Measurements from ENCODE around the gene PHF21A.

PHF21A gene

GRCh38 chr11:46075928-46076327, 45.3 kb downstream of the PHF21A start:
- no peak for DNase-seq (ENCODE audit: low read depth in 3 of 3)

DNA sequence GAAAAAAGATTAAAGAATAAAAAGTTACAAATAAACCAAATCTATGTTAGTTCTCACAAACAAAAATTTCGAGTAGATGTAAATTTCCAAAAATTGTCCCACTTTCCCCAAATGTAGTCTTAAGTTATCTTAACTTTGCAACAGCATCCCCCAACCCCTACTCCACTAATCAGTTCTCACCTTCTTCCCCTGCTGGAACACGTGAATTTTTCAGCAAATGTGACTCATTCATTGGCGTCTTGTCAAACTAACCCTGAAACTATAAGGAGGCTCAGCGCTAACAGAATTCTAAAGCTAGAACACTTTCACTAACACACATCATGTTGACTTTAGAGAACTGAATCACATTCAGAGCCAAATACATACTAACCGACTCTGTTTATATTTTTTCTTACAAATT, 46.1 kb downstream of the PHF21A start:
- DNase-seq (ENCODE audit: low read depth in 3 of 3) = no peak

- no peak for DNase-seq (ENCODE audit: low read depth in 3 of 3)
These were observed 47.6 kb downstream of the PHF21A start for GRCh38 chr11:46073632-46074031.

DNA sequence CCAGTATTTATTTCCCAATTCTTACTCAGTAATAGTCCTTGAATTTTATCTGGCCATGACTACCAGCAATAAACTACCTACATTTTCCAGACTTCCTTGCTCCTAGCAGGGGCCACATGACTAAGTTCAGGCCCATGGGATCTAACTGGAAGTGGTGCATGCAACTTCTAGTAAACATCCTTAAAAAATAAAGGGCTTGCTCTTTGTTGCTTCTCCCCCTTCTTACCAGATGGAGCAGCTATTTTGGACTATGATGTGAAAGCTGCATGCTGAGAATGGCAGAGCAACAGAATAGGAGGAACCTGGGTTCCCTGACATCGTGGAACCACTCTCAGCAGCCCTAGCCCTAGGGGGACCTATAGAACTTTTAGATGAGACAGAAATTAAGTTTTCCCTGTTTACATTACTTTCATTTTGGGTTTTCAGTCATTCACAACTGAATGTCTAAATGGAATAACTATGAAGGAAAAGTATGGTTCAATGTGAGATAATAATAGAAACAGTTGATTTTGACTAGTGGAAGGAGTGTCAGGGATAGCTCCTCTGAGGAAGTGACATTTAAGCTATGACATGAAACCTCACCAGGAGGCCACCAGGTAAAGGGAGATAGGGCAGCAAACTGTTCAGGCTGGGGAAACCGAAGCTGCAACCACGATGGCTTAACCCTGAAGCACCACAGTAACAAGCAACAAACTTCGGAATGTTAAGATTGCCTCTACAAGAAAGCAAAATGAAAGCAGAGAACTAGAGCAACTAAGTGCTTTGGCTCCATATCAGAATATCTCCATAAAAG, 48.9 kb downstream of the PHF21A start:
- DNase-seq (ENCODE audit: low read depth in 3 of 3) = no peak

DNA sequence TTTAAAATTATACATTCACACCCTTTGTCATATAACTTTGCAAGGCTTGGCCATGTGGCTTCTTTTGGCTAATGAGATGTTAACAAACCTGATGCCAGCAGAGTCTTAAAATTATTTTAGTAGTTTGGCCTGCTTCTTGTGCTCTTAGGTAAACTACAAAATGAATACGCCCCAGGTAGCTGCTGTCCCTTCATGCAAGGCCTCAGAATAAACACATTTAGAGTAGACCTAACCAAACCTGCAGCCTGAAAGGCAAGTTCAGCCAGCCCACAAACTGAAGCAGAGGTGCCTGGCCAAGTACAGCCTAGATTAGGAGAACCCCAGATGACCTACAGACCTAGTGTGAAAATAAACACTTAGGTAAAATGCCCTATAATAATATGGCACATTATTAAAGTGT, 50.2 kb downstream of the PHF21A start:
- DNase-seq (ENCODE audit: low read depth in 3 of 3) = no peak

GRCh38 chr11:46069595-46069994, 51.7 kb downstream of the PHF21A start:
- no peak for DNase-seq (ENCODE audit: low read depth in 3 of 3)

DNA sequence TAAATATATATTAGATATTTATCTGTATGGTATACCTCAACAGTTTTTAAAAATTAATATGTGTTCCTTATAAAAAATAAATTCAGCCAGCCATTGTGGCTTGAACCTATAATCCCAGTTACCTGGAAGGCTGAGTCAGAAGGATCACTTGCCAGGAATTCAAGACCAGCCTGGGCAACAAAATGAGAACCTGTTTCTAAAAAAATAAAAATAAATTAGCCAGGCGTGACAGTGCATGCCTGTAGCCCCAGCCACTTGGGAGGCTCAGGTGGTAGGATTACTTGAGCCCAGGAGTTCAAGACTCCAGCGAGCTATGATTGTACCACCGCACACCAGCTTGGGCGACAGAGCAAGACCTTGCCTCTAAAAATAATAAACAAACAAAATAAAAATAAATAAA, 54.9 kb downstream of the PHF21A start:
- DNase-seq (ENCODE audit: low read depth in 3 of 3) = no peak

- DNase-seq (ENCODE audit: low read depth in 3 of 3) = no peak
These were observed 55.6 kb downstream of the PHF21A start for GRCh38 chr11:46065681-46066080.

- DNase-seq (ENCODE audit: low read depth in 3 of 3) = no peak
These were observed 57.0 kb downstream of the PHF21A start for GRCh38 chr11:46064221-46064620.

DNA sequence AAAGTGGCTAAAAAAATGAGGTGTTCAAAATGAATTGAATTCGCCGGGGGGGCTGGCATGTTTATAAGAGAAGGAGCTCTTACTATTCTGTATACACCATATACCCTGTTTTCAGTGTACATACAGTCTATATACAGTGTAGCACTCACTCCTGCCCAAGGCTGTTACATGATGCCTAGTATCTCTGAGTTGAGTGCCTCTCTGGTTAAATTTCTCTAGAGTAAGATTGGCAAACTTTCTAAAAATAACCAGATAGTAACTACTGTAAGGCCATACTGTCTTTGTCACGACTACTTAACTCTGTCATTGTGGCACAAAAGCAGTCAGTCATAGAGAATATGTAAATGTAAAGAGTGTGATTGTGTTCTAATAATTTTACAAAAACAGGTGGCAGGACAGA, 58.1 kb downstream of the PHF21A start:
- no peak for DNase-seq (ENCODE audit: low read depth in 3 of 3)

- DNase-seq (ENCODE audit: low read depth in 3 of 3) = no peak
These were observed 61.2 kb downstream of the PHF21A start for GRCh38 chr11:46060013-46060412.

DNA sequence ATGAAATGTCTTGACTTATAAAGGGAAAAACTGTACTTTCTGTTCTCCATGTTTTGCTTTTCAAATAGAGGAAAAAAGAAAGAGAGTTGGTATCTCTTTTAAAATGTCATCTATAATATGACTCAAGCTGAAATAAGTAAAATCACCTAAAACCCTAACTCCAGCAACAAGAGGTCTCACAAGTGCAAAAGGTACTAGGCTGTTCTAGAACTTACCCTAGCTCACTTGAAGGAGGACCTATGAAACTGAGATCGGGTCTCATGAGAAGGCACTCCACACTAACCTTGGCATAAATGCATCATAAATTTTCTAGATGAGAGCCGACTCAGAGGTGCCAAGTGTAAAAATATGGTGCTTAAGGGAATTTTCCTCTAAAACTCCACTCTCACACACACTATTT, 63.8 kb downstream of the PHF21A start:
- DNase-seq (ENCODE audit: low read depth in 3 of 3) = no peak

GRCh38 chr11:46055371-46055770, 65.9 kb downstream of the PHF21A start:
- DNase-seq (ENCODE audit: low read depth in 3 of 3) = no peak

GRCh38 chr11:46051102-46051501, 70.2 kb downstream of the PHF21A start:
- DNase-seq (ENCODE audit: low read depth in 3 of 3) = no peak

- no peak for DNase-seq (ENCODE audit: low read depth in 3 of 3)
These were observed 70.6 kb downstream of the PHF21A start for GRCh38 chr11:46050662-46051061.

DNA sequence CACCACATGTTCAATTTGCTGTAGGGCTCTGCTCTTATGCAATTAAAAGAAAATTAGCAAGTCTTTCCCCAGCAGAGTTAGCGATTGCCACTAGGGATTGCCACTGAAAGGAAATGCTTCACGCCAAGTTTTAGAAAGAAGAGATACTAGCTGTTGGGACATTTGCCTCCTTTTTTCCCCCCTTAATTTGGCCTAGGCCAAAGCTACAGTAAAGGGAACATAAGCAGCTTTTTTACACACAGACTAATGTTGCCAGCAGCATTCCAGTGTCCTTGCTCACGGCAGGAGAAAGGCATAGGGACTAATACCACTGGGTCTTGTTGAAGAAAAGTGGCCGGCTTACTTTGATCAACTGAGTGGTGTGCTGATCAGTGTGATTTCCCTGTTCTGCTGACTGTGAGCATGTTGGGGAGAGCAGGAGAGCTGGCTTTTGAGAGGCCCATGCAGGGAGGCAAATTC, 71.2 kb downstream of the PHF21A start:
- DNase-seq (ENCODE audit: low read depth in 3 of 3) = no peak

GRCh38 chr11:46049325-46049897, 71.8 kb downstream of the PHF21A start:
- DNase-seq (ENCODE audit: low read depth in 3 of 3) = no peak

GRCh38 chr11:46048198-46048597, 73.1 kb downstream of the PHF21A start:
- no peak for DNase-seq (ENCODE audit: low read depth in 3 of 3)

DNA sequence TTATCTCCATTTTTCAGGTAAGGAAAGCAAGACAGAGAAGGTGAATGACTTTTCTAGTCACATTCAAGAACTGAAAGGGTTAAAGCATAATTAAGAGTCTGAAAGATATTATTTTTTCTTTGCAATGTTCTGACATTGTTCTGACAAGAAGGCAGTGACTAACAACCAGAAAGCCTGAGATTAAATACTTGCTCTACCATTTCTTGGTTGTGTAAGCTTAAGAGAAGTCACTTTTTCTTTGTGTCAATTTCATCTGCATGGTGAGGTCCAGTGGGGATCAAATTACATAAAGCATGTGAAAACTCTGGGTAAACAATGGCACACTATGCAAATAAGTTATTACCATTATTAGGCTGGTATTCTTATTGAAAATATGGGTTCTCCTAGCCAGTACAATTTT, 73.7 kb downstream of the PHF21A start:
- no peak for DNase-seq (ENCODE audit: low read depth in 3 of 3)

DNA sequence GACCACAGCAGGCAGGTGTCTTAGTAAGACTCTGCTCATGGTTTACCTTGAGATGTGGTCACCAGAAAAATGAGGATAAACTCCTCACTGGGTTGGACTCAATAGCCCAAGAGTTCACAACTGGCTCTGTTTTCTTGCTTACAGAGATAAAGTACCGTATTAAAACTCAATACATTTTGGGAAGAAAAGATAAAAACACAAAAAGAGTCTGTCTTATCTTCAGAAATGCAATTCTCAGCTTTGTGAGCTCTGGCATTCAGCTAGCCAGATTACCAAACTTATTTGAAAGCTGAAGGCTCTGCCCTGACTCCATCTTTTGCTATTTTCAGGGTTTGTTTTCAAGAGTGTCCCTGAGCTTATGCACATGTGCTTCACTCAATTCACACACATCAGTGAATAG, 75.4 kb downstream of the PHF21A start:
- no peak for DNase-seq (ENCODE audit: low read depth in 3 of 3)

DNA sequence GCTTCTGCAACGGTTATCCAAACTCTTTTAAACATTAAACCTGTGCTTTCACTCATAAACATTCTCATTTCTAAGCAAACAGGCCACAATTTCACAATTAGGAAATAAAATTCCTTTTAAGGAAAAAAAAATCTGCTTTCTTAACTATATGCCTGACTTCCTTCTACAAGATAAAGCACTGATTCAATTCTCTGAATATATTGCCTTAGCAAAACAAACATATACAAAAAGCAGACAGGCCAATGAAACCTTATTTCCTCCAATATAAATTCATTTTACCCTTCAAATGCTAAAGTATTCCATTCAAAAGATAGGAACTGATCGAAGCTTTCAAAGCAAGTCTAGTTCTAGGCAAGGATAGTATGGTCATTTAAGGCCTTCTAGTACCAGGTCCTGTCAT, 76.7 kb downstream of the PHF21A start:
- DNase-seq (ENCODE audit: low read depth in 3 of 3) = no peak

GRCh38 chr11:46039990-46040389, 81.3 kb downstream of the PHF21A start:
- DNase-seq (ENCODE audit: low read depth in 3 of 3) = no peak

DNA sequence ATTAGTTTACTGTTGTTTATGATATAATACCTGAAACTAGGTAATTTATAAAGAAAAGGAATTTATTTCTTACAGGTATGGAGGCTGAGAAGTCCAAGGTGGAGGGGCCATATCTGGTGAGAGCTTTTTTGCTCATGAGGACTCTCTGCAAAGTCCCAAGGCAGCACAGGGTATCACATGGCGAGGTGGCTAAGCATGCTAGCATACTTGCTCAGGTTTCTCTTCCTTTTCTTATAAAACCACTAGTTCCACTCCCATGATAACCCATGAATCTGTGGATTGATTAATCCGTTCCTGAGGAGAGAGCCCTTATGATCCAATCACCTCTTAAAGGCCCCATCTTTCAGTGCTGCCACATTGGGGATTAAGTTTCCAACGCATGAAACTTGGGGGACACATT, 82.7 kb downstream of the PHF21A start:
- no peak for DNase-seq (ENCODE audit: low read depth in 3 of 3)

DNA sequence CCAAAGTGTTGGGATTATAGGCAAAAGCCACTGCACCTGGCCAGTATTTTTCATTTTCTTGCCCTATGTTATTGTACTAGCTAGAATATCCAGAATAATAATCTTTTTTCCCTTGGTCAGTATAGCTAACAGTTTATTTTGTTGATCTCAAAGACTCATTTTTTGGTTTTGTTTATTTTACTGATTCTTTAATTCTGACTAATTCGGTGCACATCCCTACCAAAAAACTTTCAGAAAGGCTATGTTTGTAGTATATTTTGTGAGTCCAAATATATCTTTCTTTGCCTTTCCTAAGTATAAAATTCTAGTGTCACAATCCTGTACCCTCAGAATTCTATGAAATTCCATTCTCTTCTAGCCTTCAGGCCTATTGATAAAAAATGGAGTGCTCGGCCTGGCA, 84.3 kb downstream of the PHF21A start:
- no peak for DNase-seq (ENCODE audit: low read depth in 3 of 3)

Data from stimulated activated CD4-positive, alpha-beta T cell treated with anti-CD3 and anti-CD28 coated beads, TNF-alpha, amount 100 ng/mL, for 24 hours (primary cell).